ENCODE data around the gene APMAP.

GRCh38 chr20:24957326-24958016 lies 35.1 kb downstream of the APMAP start:
- TF ChIP-seq, protein P1, sequence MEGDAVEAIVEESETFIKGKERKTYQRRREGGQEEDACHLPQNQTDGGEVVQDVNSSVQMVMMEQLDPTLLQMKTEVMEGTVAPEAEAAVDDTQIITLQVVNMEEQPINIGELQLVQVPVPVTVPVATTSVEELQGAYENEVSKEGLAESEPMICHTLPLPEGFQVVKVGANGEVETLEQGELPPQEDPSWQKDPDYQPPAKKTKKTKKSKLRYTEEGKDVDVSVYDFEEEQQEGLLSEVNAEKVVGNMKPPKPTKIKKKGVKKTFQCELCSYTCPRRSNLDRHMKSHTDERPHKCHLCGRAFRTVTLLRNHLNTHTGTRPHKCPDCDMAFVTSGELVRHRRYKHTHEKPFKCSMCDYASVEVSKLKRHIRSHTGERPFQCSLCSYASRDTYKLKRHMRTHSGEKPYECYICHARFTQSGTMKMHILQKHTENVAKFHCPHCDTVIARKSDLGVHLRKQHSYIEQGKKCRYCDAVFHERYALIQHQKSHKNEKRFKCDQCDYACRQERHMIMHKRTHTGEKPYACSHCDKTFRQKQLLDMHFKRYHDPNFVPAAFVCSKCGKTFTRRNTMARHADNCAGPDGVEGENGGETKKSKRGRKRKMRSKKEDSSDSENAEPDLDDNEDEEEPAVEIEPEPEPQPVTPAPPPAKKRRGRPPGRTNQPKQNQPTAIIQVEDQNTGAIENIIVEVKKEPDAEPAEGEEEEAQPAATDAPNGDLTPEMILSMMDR (IDR thresholded peaks at IDR 0.05): no peak
- no peak for TF ChIP-seq POLR2AphosphoS5 (IDR thresholded peaks at IDR 0.05)
- no peak for TF ChIP-seq POLR2A (IDR thresholded peaks at IDR 0.05)

All from prostate gland (tissue), 2 donors.